Caco-2 (cell line): Measurements from ENCODE around the gene LYSMD2. TPM values are rescaled to one million over a fixed set of nuclear protein-coding genes. Genes with fewer than 3 reads are reported as not detected.

Source experiments
- BruUV-seq: library from RNA; stranded (reverse); fragments of 400-500 nt; replicated peaks from 2 replicates; lab custom pipeline; 2021; lab: Mats Ljungman, UMichigan
- CTCF ChIA-PET: fragments of 300-600 bp; sonication (Branson Sonifier 250); formaldehyde crosslinking; loops from one replicate; lab custom pipeline; 2022; ENCODE audit warnings: antibody characterized with exemption; lab: Charles Lee
- POLR2A ChIA-PET: fragments of 300-600 bp; sonication (Branson Sonifier 250); formaldehyde crosslinking; loops from one replicate; lab custom pipeline; 2022; ENCODE audit warnings: antibody characterized with exemption; lab: Charles Lee
- DNase-seq, 2 experiments: peaks; one replicate each; pipeline versions ENCODE4 v3.0.0 to v3.0.0-alpha.2; 2020 to 2022
- H3K27me3 ChIP-seq: replicated peaks from 2 replicates; pipeline ENCODE4 v1.6.0; 2011; ENCODE audit warnings: low read length; ENCODE audit not compliant: control insufficient read depth, insufficient read depth
- H3K36me3 ChIP-seq: 2 replicates; pipeline ENCODE4 v1.5.1; 2011; ENCODE audit warnings: low read length; ENCODE audit not compliant: control insufficient read depth, insufficient read depth
- H3K4me1 ChIP-seq: fragments of 250-450 bp; sonication (Bioruptor Pico); 2 replicates; pipeline ENCODE4 v1.5.1; 2020; ENCODE audit warnings: mild to moderate bottlenecking
- H3K4me3 ChIP-seq: 2 replicates; pipeline ENCODE4 v1.5.1; 2011; ENCODE audit warnings: low read depth, mild to moderate bottlenecking, control low read depth, low read length
- H3K9me3 ChIP-seq: fragments of 250-450 bp; sonication (Bioruptor Pico); 2 replicates; pipeline ENCODE4 v1.5.1; 2020; ENCODE audit warnings: mild to moderate bottlenecking, moderate library complexity
- H3K27ac Mint-ChIP-seq: one replicate; pipeline ENCODE4 v1.8.0; 2022; ENCODE audit warnings: mixed read lengths; ENCODE audit not compliant: unreplicated experiment
- H3K27me3 Mint-ChIP-seq: one replicate; pipeline ENCODE4 v1.8.0; 2022; ENCODE audit warnings: mixed read lengths; ENCODE audit not compliant: insufficient read depth, unreplicated experiment
- H3K36me3 Mint-ChIP-seq: one replicate; pipeline ENCODE4 v1.8.0; 2022; ENCODE audit warnings: mild to moderate bottlenecking, mixed read lengths; ENCODE audit not compliant: insufficient read depth, unreplicated experiment
- H3K4me1 Mint-ChIP-seq: one replicate; pipeline ENCODE4 v1.8.0; 2022; ENCODE audit warnings: low read depth, mixed read lengths; ENCODE audit not compliant: unreplicated experiment
- H3K4me3 Mint-ChIP-seq: one replicate; pipeline ENCODE4 v1.8.0; 2022; ENCODE audit warnings: mild to moderate bottlenecking, moderate library complexity, mixed read lengths; ENCODE audit not compliant: unreplicated experiment
- H3K9me3 Mint-ChIP-seq: one replicate; pipeline ENCODE4 v1.8.0; 2022; ENCODE audit warnings: mixed read lengths; ENCODE audit not compliant: unreplicated experiment
- CTCF ChIP-seq, 2 experiments: fragments of 200-600 bp in 1 of 2; IDR thresholded peaks; 1 replicate in 1 of 2; 2 replicates in 1 of 2; pipeline versions ENCODE4 v1.5.1 to v1.8.0; 2011 to 2022; ENCODE audit warnings: antibody characterized with exemption in 1 of 2, control low read depth in 1 of 2, inconsistent platforms in 1 of 2, low read depth in 1 of 2, low read length in 1 of 2, mild to moderate bottlenecking in 1 of 2, moderate library complexity in 1 of 2; ENCODE audit not compliant: insufficient read depth in 1 of 2, severe bottlenecking in 1 of 2, unreplicated experiment in 1 of 2
- intact Hi-C: fragments of 100-400 bp; cut with micrococcal nuclease; formaldehyde crosslinking; loops from one replicate; pipeline ENCODE4 v1.10.0; 2022; ENCODE audit not compliant: unreplicated experiment
- total RNA-seq: library from RNA; stranded (reverse); gene quantifications from 2 replicates; pipeline ENCODE4 v1.2.3, GENCODE V29; 2022

The LYSMD2 gene
- total RNA-seq, 1 experiment from 2014 or later, result 0.29 TPM

- intact Hi-C loops, result no loop called here
- H3K36me3 ChIP-seq, result no peaks in the 10 kb centered on the region
- BruUV-seq, result no TSS peak
- ChIA-PET POLR2A (no interaction called here), CTCF (no interaction called here)
- no peaks in the 10 kb centered on the region; the same call in none of the 2 replicates for H3K4me1 ChIP-seq
- no peak for DNase-seq
- no peaks in the 10 kb centered on the region for H3K27me3 ChIP-seq
- H3K9me3 ChIP-seq, result no peaks in the 10 kb centered on the region
- H3K36me3 Mint-ChIP-seq, result no peaks in the 10 kb centered on the region
- no peak overlapping the region for H3K27ac Mint-ChIP-seq
- H3K4me3 ChIP-seq, result no peak overlapping the region
- H3K9me3 Mint-ChIP-seq, result no peaks in the 10 kb centered on the region
- no peak overlapping the region for H3K4me3 Mint-ChIP-seq
- TF ChIP-seq CTCF (IDR thresholded peaks at IDR 0.05; ENCODE audit: insufficient read depth in 1 of 2, low read depth in 1 of 2, low read length in 1 of 2, severe bottlenecking in 1 of 2, unreplicated experiment in 1 of 2), result no peak
- peaks cover 3% of the 10 kb centered on the region for H3K4me1 Mint-ChIP-seq
- H3K27me3 Mint-ChIP-seq, result no peaks in the 10 kb centered on the region
These were observed 22.5 kb downstream of the LYSMD2 start for GRCh38 chr15:51714911-51715310.

- no peaks in the 10 kb centered on the region; the same call in 1 of the 2 replicates for H3K4me1 ChIP-seq
- CTCF ChIA-PET, result no interaction called here
- no peaks in the 10 kb centered on the region for H3K9me3 ChIP-seq
- H3K27ac Mint-ChIP-seq, result no peak overlapping the region
- no peak for DNase-seq
- H3K27me3 ChIP-seq, result no peaks in the 10 kb centered on the region
- H3K4me3 ChIP-seq, result no peak overlapping the region
- H3K36me3 ChIP-seq, result no peaks in the 10 kb centered on the region
- no TSS peak for BruUV-seq
- no peaks in the 10 kb centered on the region for H3K4me1 Mint-ChIP-seq
- no peaks in the 10 kb centered on the region for H3K27me3 Mint-ChIP-seq
- intact Hi-C loops, result no loop called here
- no peaks in the 10 kb centered on the region for H3K36me3 Mint-ChIP-seq
- no peak for TF ChIP-seq CTCF (IDR thresholded peaks at IDR 0.05; ENCODE audit: insufficient read depth in 1 of 2, low read depth in 1 of 2, low read length in 1 of 2, severe bottlenecking in 1 of 2, unreplicated experiment in 1 of 2)
- H3K9me3 Mint-ChIP-seq, result no peaks in the 10 kb centered on the region
- POLR2A ChIA-PET, result no interaction called here
- no peak overlapping the region for H3K4me3 Mint-ChIP-seq
These were observed 23.3 kb downstream of the LYSMD2 start for GRCh38 chr15:51714162-51714561.

GRCh38 chr15:51709031-51709430, 28.4 kb downstream of the LYSMD2 start:
- H3K36me3 Mint-ChIP-seq, result no peaks in the 10 kb centered on the region
- TF ChIP-seq CTCF (IDR thresholded peaks at IDR 0.05; ENCODE audit: insufficient read depth in 1 of 2, low read depth in 1 of 2, low read length in 1 of 2, severe bottlenecking in 1 of 2, unreplicated experiment in 1 of 2), result no peak
- no peaks in the 10 kb centered on the region for H3K9me3 ChIP-seq
- no TSS peak for BruUV-seq
- H3K9me3 Mint-ChIP-seq, result no peaks in the 10 kb centered on the region
- no peak overlapping the region for H3K4me3 Mint-ChIP-seq
- H3K4me3 ChIP-seq, result no peak overlapping the region
- H3K36me3 ChIP-seq, result no peaks in the 10 kb centered on the region
- no peaks in the 10 kb centered on the region for H3K4me1 ChIP-seq
- no peaks in the 10 kb centered on the region for H3K27me3 ChIP-seq
- H3K27ac Mint-ChIP-seq, result no peak overlapping the region
- ChIA-PET POLR2A (no interaction called here), CTCF (no interaction called here)
- intact Hi-C loops, result no loop called here
- DNase-seq, result no peak
- H3K4me1 Mint-ChIP-seq, result no peaks in the 10 kb centered on the region
- H3K27me3 Mint-ChIP-seq, result peaks cover 2% of the 10 kb centered on the region
